HL-60 (cell line): ENCODE measurements around the gene MRM2.
"Not testable (repeated sequence)": the region's sequence is repeated elsewhere in the genome, so short reads cannot be mapped to it uniquely, and the experiment has no call there.

ENCODE experiments used
- DNase-seq, 2 experiments: peaks; one replicate each; pipeline ENCODE4 v3.0.0-alpha.2; 2010 to 2020; ENCODE audit warnings: low read depth in 1 of 2, low spot score in 1 of 2
- H3K27ac ChIP-seq: fragments of 250-450 bp; sonication (Bioruptor Pico); replicated peaks from 2 replicates; pipeline ENCODE4 v1.5.1; 2020; ENCODE audit warnings: mild to moderate bottlenecking, moderate library complexity
- H3K27me3 ChIP-seq: fragments of 250-450 bp; sonication (Bioruptor Pico); 2 replicates; pipeline ENCODE4 v1.5.1; 2021; ENCODE audit warnings: mild to moderate bottlenecking, moderate library complexity; ENCODE audit not compliant: insufficient read depth, poor library complexity, severe bottlenecking
- H3K4me3 ChIP-seq: replicated peaks from 2 replicates; pipeline ENCODE4 v1.5.1; 2011; ENCODE audit warnings: mild to moderate bottlenecking, control low read depth, low read length; ENCODE audit not compliant: insufficient read depth
- CTCF ChIP-seq: IDR thresholded peaks from one replicate; pipeline ENCODE4 v1.5.1; 2011; ENCODE audit warnings: low read length, control low read depth, inconsistent platforms; ENCODE audit not compliant: insufficient read depth
- GABPA ChIP-seq: IDR thresholded peaks from 2 replicates; pipeline ENCODE4 v1.6.1; 2012; ENCODE audit warnings: low read depth
- POLR2AphosphoS5 ChIP-seq: IDR thresholded peaks from 2 replicates; pipeline ENCODE4 v1.6.1; 2012; ENCODE audit warnings: low read depth
- REST ChIP-seq: IDR thresholded peaks from 2 replicates; pipeline ENCODE4 v1.6.1; 2012; ENCODE audit warnings: low read depth; ENCODE audit not compliant: insufficient replicate concordance
- SPI1 ChIP-seq: IDR thresholded peaks from 2 replicates; pipeline ENCODE4 v1.6.1; 2012; ENCODE audit warnings: low read depth, mild to moderate bottlenecking, borderline replicate concordance

MRM2 gene

GRCh38 chr7:2270495-2270894, 28.5 kb upstream of the MRM2 start:
- no peak for DNase-seq
- TF ChIP-seq POLR2AphosphoS5 (no peak), REST (no peak), SPI1 (no peak), CTCF (no peak), GABPA (no peak)
- no peak overlapping the region for H3K27ac ChIP-seq
- no peaks in the 10 kb centered on the region for H3K27me3 ChIP-seq
- no peak overlapping the region for H3K4me3 ChIP-seq

DNA sequence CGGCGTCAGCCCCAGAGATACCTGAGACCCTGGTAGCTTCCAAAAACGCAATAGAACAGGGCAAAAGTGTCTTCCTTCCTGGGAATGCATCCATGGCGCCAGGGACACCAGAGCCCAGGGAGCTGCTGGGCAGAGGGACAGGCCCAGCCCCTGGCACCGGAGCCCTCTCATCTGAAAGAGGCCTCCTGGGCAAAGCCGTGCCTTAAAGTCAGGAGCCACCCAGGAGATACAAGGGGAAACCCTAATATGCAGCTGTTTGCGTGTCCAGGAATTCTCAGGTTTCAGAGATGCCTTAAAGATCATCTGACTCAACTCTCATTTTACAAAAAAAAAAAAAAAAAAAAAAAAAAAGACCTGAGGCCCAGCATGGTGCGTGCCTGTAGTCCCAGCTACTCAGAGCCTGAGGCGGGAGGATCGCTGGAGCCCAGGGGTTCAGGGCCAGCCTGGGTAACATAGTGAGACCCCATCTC, 28.0 kb upstream of the MRM2 start:
- DNase-seq: no peak
- H3K27me3 ChIP-seq: no peaks in the 10 kb centered on the region
- no peak for TF ChIP-seq GABPA

DNA sequence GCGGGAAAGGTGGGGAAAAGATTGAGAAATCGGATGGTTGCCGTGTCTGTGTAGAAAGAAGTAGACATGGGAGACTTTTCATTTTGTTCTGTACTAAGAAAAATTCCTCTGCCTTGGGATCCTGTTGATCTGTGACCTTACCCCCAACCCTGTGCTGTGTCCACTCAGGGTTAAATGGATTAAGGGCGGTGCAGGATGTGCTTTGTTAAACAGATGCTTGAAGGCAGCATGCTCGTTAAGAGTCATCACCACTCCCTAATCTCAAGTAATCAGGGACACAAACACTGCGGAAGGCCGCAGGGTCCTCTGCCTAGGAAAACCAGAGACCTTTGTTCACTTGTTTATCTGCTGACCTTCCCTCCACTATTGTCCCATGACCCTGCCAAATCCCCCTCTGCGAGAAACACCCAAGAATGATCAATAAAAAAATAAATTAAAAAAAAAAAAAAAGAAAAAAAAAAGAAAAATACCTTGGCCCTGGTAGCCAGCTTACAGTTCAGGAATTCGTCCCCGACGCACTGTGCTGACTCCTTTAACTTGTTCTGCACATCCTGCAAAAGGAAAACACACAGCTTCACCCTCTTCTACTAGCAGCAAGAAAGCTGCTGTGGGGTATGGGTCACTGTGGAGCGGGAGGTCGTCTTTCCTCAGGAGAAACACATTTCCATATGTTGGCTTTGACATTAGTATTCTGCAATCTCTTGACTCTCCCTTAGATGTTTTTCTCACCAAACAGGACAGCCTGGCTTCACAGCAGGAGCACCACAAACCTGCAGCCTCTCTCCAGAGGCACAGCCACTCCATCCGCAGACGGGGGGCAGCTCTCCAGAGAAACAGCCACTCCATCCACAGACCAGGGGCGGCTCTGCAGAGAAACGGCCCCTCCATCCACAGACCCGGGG, 27.3 kb upstream of the MRM2 start:
- H3K27me3 ChIP-seq, H3K4me3 ChIP-seq, H3K27ac ChIP-seq, DNase-seq: not testable (repeated sequence)

More for the DNA sequence above, 28.0 kb upstream of the MRM2 start:
- H3K4me3 ChIP-seq: no peak overlapping the region
- H3K27ac ChIP-seq: no peak overlapping the region

GRCh38 chr7:2266911-2267310, 24.9 kb upstream of the MRM2 start:
- Histone ChIP-seq H3K27me3 (no peaks in the 10 kb centered on the region), H3K27ac (no peak overlapping the region), H3K4me3 (no peak overlapping the region)
- TF ChIP-seq POLR2AphosphoS5: no peak
- TF ChIP-seq SPI1: no peak
- TF ChIP-seq CTCF: no peak
- no peak for TF ChIP-seq REST
- no peak for TF ChIP-seq GABPA
- DNase-seq: no peak
